ENCODE results near the gene BICDL2. TPM values are rescaled to one million over a fixed set of nuclear protein-coding genes. Genes with fewer than 3 reads are reported as not detected.
A peak's percentile ranks its signal among the peaks of the same experiment; 100 is the strongest.

BICDL2 gene
- total and polyA plus RNA-seq, 2 of the 8 experiments (the other 6 are each of a cell fraction or from before 2014, with no cell fraction given) = 7.3 to 15.9 TPM

DNA sequence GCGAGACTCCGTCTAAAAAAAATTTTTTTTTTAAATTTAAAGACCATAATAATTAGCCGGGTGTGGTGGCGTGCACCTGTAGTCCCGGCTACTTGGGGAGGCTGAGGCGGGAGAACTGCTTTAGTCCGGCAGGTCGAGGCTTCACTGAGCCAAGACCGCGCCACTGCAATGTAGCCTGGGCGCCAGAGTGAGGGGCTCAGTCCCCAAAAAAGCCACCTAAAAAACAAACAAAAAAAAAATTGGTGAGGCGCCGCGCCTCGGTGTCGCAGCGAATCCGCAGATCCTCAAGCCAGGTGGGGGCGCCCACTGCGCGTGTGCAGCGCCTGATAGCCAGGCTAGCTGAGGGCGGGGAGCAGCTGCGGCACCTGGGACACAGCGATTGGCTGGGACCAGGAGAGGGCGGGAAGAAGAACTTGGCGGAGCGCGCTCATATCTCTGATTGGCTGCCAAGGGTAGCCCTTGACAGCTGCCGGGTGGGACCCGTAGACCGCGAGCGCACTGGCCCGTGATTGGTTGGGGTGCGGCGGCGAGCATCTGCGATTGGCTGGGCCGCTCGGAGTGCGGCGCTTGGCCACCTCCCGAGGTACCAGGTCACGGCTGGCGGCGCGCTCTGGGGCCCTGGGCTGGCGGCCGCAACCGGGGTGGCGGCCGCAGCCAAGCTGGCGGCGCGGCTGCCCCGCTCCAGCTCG is 33.0 kb downstream of the BICDL2 start:
- Histone ChIP-seq H3K27ac (ENCODE audit: low read depth, low read length) (no peak overlapping the region), H4K8ac (ENCODE audit: extremely low read depth, insufficient read depth, low read length) (no peak overlapping the region), H3K9ac (replicated peaks in 1 of 4; ENCODE audit: extremely low read depth in 1 of 4, low read depth in 3 of 4, low read length in 3 of 4) (peak overlapping the region in 1 of 4 experiments; percentile 41; a peak in 1 of 7 replicates), H3K27me3 (replicated peaks in 1 of 4; ENCODE audit: control insufficient read depth in 3 of 4, extremely low read depth in 1 of 4, insufficient read depth in 3 of 4, low read length in 3 of 4) (no peaks in the 10 kb centered on the region), H2AK5ac (ENCODE audit: low read depth, low read length) (no peak overlapping the region), H3K79me2 (ENCODE audit: control insufficient read depth in 1 of 2, insufficient read depth in 2 of 2, low read length in 2 of 2) (peaks cover 0 to 6% of the 10 kb centered on the region in 2 experiments; a peak in 1 of 4 replicates), H3K4ac (replicated peaks; ENCODE audit: insufficient read length, low read depth, low read length) (no peak overlapping the region), H4K91ac (replicated peaks; ENCODE audit: insufficient read length, low read length) (no peak overlapping the region), H3K56ac (replicated peaks; ENCODE audit: insufficient read length, low read depth, low read length) (no peak overlapping the region), H2BK5ac (ENCODE audit: low read depth, low read length) (no peak overlapping the region), H3K23ac (ENCODE audit: insufficient read length) (no peak overlapping the region), H2BK20ac (ENCODE audit: low read length) (no peak overlapping the region), H2BK120ac (replicated peaks; ENCODE audit: low read depth, low read length) (no peak overlapping the region), H2AFZ (ENCODE audit: low read length) (no peak overlapping the region), H2BK12ac (ENCODE audit: low read depth, low read length) (no peak overlapping the region), H3K18ac (ENCODE audit: extremely low read depth, low read length) (no peak overlapping the region), H3K4me1 (replicated peaks in 1 of 4; ENCODE audit: control insufficient read depth in 3 of 4, insufficient read depth in 4 of 4, low read length in 3 of 4) (peaks cover 11 to 33% (median 27%) of the 10 kb centered on the region in 4 experiments), H4K5ac (ENCODE audit: insufficient read length, low read depth, low read length) (no peak overlapping the region), H3K23me2 (ENCODE audit: low read depth, low read length) (peaks cover 12% of the 10 kb centered on the region), H3K4me2 (ENCODE audit: insufficient read depth in 1 of 2, low read depth in 2 of 2, low read length in 2 of 2) (no peak overlapping the region; a peak in 1 of 4 replicates), H4K20me1 (replicated peaks in 1 of 2; ENCODE audit: control insufficient read depth in 1 of 2, insufficient read depth in 2 of 2, low read length in 2 of 2) (peaks cover 0 to 2% of the 10 kb centered on the region in 2 experiments), H3K36me3 (ENCODE audit: control insufficient read depth in 2 of 4, insufficient read depth in 4 of 4, low read length in 3 of 4) (peaks cover 0 to 3% (median 0%) of the 10 kb centered on the region in 4 experiments; a peak in 1 of 8 replicates), H3K14ac (ENCODE audit: insufficient read length) (no peak overlapping the region), H3K4me3 (ENCODE audit: extremely low read depth in 1 of 4, insufficient read depth in 2 of 4, low read depth in 3 of 4, low read length in 4 of 4) (peak overlapping the region in 1 of 4 experiments; percentile 58; a peak in 1 of 8 replicates), H3K9me3 (ENCODE audit: insufficient read depth in 2 of 2, low read depth in 1 of 2, low read length in 1 of 2) (no peaks in the 10 kb centered on the region), H3K79me1 (ENCODE audit: low read depth, low read length) (no peaks in the 10 kb centered on the region; the same call in 1 of the 2 replicates), H2BK15ac (ENCODE audit: low read length) (no peak overlapping the region)
- ChIA-PET CTCF (ENCODE audit: partially characterized antibody) (interaction anchor here (0.6 to 17.3 kb wide), 14 partner anchors 9 to 102 kb away, joined by 3 to 639 read pairs (median 4); partner anchors contain the start of genes BICDL2, CLDN6, CLDN9 and HCFC1R1), POLR2A (ENCODE audit: partially characterized antibody) (interaction anchor here (0.6 to 35.7 kb wide), 11 partner anchors 11 to 134 kb away, joined by 3 to 1808 read pairs (median 4); partner anchors contain the start of genes BICDL2, CLDN6, CLDN9 and HCFC1R1)
- FAIRE-seq = peak; percentile 60
- 11% methylated on average over 50 of the region's 58 CpGs; no CpG with 5 or more reads in 1 of the 2 experiments for WGBS, 2 experiments (ENCODE audit: extremely low coverage in 1 of 2, insufficient coverage in 1 of 2, insufficient read length in 1 of 2, insufficient replicate concordance in 2 of 2, low coverage in 1 of 2, low lambda C conversion rate in 2 of 2, missing lambda C conversion rate in 1 of 2)
- DNase-seq (ENCODE audit: low read depth in 1 of 2, low spot score in 2 of 2) = peak; percentile 95 to 98
- TF ChIP-seq TAF7 (optimal IDR thresholded peaks at IDR 0.05; ENCODE audit: borderline replicate concordance, low read depth, low read length) = no peak
- no peak for TF ChIP-seq YY1 (IDR thresholded peaks at IDR 0.05; ENCODE audit: low read depth, low read length)
- TF ChIP-seq KDM1A (IDR thresholded peaks at IDR 0.05; ENCODE audit: borderline replicate concordance, low read length) = peak; percentile 60; the same call in 1 of the 2 replicates
- peak; percentile 70 for TF ChIP-seq CREB1 (IDR thresholded peaks at IDR 0.05)
- TF ChIP-seq GABPA (IDR thresholded peaks at IDR 0.05; ENCODE audit: borderline replicate concordance, insufficient read depth, low read length) = peak; percentile 49; the same call in 1 of the 2 replicates
- TF ChIP-seq POLR2AphosphoS5 (IDR thresholded peaks at IDR 0.05; ENCODE audit: low read depth, low read length) = no peak; the same call in 1 of the 2 replicates
- TF ChIP-seq CTBP2 (IDR thresholded peaks at IDR 0.05; ENCODE audit: borderline replicate concordance, insufficient read depth, insufficient read length, low read length) = no peak
- no peak for TF ChIP-seq RNF2 (IDR thresholded peaks at IDR 0.05; ENCODE audit: borderline replicate concordance, low read depth, low read length, missing control alignments, poor library complexity, severe bottlenecking)
- no peak for TF ChIP-seq SUZ12 (IDR thresholded peaks at IDR 0.05; ENCODE audit: low read length)
- TF ChIP-seq SP1 (IDR thresholded peaks at IDR 0.05; ENCODE audit: low read depth, low read length) = peak; percentile 96
- TF ChIP-seq SP4 (IDR thresholded peaks at IDR 0.05; ENCODE audit: low read length) = peak; percentile 62; the same call in 1 of the 2 replicates
- no peak for TF ChIP-seq BCL11A (IDR thresholded peaks at IDR 0.05; ENCODE audit: low read depth in 2 of 2, low read length in 2 of 2)

Data from H1 (cell line).